Epidermal melanocyte (primary cell): ENCODE measurements around the gene LAD1.
A peak's percentile ranks its signal among the peaks of the same experiment; 100 is the strongest.

Experiments used
- DNase-seq: peaks from one replicate; pipeline ENCODE4 v3.0.0; 2011; ENCODE audit warnings: low spot score; ENCODE audit not compliant: insufficient read length

The LAD1 gene

GRCh38 chr1:201350884-201351283, 48.2 kb downstream of the LAD1 start:
- no peak for DNase-seq

GRCh38 chr1:201350361-201350725, 48.8 kb downstream of the LAD1 start:
- no peak for DNase-seq

- no peak for DNase-seq
These were observed 50.0 kb downstream of the LAD1 start for GRCh38 chr1:201349092-201349491.

GRCh38 chr1:201348211-201348566, 50.9 kb downstream of the LAD1 start:
- no peak for DNase-seq

GRCh38 chr1:201347498-201348210, 51.5 kb downstream of the LAD1 start:
- DNase-seq: no peak

GRCh38 chr1:201346987-201347386, 52.1 kb downstream of the LAD1 start:
- DNase-seq: no peak

GRCh38 chr1:201346337-201346939, 52.7 kb downstream of the LAD1 start:
- DNase-seq: peak; percentile 66

- DNase-seq: no peak
These were observed 54.1 kb downstream of the LAD1 start for GRCh38 chr1:201345081-201345355.

GRCh38 chr1:201344206-201345080, 54.7 kb downstream of the LAD1 start:
- DNase-seq: no peak

- no peak for DNase-seq
These were observed 57.7 kb downstream of the LAD1 start for GRCh38 chr1:201341377-201341776.

GRCh38 chr1:201336711-201337450, 62.2 kb downstream of the LAD1 start:
- DNase-seq: no peak

GRCh38 chr1:201335901-201336300, 63.2 kb downstream of the LAD1 start:
- no peak for DNase-seq

GRCh38 chr1:201335174-201335870, 63.8 kb downstream of the LAD1 start:
- DNase-seq: peak; percentile 86

- DNase-seq: no peak
These were observed 64.6 kb downstream of the LAD1 start for GRCh38 chr1:201334325-201335173.

- no peak for DNase-seq
These were observed 66.3 kb downstream of the LAD1 start for GRCh38 chr1:201332616-201333335.

GRCh38 chr1:201332021-201332420, 67.1 kb downstream of the LAD1 start:
- no peak for DNase-seq

- DNase-seq: no peak
These were observed 68.0 kb downstream of the LAD1 start for GRCh38 chr1:201331166-201331565.
